ENCODE results near the gene PTPRM.

The PTPRM gene

DNA sequence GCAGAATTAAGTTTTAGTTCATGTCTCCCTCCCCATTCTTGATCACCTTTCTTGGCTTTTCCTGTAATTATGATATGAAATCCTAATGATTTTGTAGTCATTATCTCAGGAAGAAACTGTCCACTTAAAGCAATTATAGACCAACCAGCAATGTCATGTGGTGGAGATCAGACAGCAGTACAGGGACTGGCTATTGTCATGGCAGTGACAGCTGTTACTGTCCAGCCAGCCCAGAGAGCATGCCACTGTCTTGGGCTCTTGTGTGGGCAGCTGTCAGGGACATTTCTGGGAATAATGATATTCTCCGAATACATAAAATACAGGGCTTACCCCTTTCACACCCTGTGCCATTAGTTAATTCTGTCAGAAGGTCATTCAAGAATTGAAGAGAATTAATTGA, 686.8 kb downstream of the PTPRM start:
- DNase-seq (ENCODE audit: low read depth in 2 of 2): no peak
- no peak overlapping the region for H3K4me3 ChIP-seq (replicated peaks in 1 of 2; ENCODE audit: low read depth in 2 of 2, low read length in 2 of 2)
- TF ChIP-seq, protein P1, sequence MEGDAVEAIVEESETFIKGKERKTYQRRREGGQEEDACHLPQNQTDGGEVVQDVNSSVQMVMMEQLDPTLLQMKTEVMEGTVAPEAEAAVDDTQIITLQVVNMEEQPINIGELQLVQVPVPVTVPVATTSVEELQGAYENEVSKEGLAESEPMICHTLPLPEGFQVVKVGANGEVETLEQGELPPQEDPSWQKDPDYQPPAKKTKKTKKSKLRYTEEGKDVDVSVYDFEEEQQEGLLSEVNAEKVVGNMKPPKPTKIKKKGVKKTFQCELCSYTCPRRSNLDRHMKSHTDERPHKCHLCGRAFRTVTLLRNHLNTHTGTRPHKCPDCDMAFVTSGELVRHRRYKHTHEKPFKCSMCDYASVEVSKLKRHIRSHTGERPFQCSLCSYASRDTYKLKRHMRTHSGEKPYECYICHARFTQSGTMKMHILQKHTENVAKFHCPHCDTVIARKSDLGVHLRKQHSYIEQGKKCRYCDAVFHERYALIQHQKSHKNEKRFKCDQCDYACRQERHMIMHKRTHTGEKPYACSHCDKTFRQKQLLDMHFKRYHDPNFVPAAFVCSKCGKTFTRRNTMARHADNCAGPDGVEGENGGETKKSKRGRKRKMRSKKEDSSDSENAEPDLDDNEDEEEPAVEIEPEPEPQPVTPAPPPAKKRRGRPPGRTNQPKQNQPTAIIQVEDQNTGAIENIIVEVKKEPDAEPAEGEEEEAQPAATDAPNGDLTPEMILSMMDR (IDR thresholded peaks at IDR 0.05; ENCODE audit: low read depth, low read length): no peak

DNA sequence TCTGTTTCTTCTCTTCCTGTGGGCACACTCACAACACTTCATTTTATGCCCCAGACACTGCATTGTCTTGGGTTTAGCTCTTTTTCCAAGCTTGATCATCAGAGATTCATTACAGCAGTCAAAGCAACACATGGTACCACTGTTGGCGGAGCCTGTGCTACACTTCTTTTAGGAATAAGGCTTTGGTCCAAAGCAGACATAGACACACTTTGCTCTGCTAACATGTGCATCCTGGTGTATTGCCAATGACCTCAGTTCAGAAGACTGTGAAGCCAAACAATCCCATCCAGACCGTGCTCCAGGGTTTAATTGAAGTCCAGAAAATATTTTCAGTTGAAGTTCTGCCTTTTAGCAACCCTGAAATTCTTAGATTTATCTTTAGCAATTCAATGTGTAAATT, 687.5 kb downstream of the PTPRM start:
- DNase-seq (ENCODE audit: low read depth in 2 of 2): no peak
- H3K4me3 ChIP-seq (replicated peaks in 1 of 2; ENCODE audit: low read depth in 2 of 2, low read length in 2 of 2): no peak overlapping the region
- TF ChIP-seq, protein P1 (IDR thresholded peaks at IDR 0.05; ENCODE audit: low read depth, low read length): no peak

DNA sequence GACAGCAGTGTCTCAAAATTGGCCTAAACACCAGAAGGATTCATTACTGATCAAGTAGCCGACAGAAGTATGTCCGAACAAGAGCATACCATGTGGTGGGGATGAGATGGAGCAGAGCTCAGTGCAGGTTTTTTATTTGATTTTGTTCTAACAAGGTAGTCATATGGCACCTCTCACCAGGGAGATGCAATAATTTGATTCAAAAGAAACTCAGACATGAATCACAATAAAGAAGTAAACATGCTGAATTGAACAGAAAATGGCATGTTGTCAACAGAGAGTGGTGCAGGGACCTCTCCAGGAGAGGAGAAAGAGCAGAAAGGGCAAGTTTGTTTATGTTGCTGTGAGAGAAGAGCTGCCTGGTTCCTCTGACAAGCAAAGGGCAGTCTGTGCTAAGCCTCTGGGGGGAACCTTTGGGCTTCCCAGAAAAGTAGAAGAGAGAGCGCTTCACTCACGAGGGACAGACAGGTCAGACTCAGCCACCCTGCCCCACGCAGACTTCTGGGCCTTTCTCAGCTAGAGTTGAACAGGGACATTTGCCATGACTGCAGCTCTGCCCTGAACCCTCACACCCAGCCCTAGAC, 690.8 kb downstream of the PTPRM start:
- no peak for DNase-seq (ENCODE audit: low read depth in 2 of 2)
- TF ChIP-seq, protein P1 (IDR thresholded peaks at IDR 0.05; ENCODE audit: low read depth, low read length): no peak
- no peak overlapping the region for H3K4me3 ChIP-seq (replicated peaks in 1 of 2; ENCODE audit: low read depth in 2 of 2, low read length in 2 of 2)

DNA sequence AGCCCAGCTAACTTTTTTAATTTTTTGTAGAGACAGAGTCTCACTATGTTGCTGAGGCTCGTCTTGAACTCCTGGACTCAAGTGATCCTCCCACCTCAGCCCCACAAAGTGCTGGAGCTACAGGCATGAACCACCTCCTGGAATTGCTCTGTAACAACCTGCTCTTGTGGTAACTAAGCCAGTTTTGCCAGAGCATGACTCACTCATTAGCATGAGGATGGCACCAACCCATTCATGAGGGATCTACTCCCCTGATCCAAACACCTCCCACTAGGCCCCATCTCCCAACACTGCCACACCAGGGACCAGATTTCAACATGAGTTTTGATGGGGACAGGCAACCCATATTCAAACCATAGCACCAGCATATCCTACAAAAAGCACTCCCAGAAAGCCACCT, 693.2 kb downstream of the PTPRM start:
- H3K4me3 ChIP-seq (replicated peaks in 1 of 2; ENCODE audit: low read depth in 2 of 2, low read length in 2 of 2): no peak overlapping the region
- TF ChIP-seq, protein P1 (IDR thresholded peaks at IDR 0.05; ENCODE audit: low read depth, low read length): no peak
- DNase-seq (ENCODE audit: low read depth in 2 of 2): peak in 1 of 2 donors; percentile 3

DNA sequence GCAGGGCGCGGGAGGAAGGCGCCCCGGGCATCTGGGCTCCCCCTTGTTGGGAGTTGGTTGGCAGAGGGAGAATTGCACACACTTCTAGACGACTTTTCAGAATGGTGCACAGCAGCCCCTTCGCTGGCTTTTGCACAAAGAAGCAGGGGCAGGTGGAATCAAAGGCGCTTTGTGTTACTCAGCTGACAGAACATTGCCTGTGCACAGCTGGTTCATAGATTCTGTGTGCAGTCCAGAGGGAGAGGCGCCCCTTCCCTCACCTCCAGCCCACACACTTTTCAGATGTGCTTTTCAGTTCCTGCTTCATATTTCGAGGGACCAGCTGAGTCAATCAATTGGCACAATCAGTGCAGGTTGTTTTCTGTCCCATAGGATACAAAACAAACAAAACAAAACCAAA, 693.7 kb downstream of the PTPRM start:
- DNase-seq (ENCODE audit: low read depth in 2 of 2): no peak
- H3K4me3 ChIP-seq (replicated peaks in 1 of 2; ENCODE audit: low read depth in 2 of 2, low read length in 2 of 2): no peak overlapping the region
- TF ChIP-seq, protein P1 (IDR thresholded peaks at IDR 0.05; ENCODE audit: low read depth, low read length): no peak

DNA sequence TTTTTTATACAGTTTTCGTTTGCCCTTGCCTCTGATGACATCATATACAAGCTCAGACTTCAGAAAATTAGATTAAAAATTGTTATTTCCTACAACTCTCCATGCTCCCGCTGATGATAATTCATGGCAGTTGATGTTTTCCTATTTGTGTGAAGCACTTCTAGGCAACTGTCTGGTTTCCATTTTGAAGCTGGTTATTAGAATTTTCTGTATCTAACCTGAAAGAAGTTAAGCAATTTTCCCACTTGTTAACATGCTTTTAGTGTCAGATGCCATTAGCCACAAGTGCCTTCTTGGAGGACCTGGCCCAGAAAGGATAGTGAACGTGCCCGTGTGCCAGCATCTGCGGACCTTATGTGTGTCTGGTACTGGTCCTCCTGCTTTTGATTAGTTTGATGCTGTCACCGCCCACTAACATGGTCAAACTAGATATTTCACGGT, 694.6 kb downstream of the PTPRM start:
- DNase-seq (ENCODE audit: low read depth in 2 of 2): no peak
- TF ChIP-seq, protein P1 (IDR thresholded peaks at IDR 0.05; ENCODE audit: low read depth, low read length): no peak
- H3K4me3 ChIP-seq (replicated peaks in 1 of 2; ENCODE audit: low read depth in 2 of 2, low read length in 2 of 2): no peak overlapping the region

DNA sequence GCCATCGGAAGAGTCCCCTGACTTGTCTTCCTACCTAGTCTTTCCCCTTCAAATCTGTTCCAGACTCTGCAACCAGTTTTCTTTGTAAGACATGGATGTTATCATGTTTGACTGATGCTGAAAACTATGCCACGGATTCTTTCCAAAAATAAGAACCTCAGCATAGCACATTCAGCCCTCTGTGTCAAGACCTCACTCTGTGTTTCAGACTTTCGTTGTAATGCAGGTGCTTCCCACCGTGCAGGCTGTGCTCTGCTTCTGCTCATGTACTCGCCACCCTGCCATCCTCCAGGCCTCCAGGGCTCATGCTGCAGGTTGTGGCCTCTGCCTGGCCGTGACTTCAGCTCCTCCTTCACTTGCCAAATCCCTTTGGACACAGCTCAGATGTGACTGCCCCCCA, 695.1 kb downstream of the PTPRM start:
- TF ChIP-seq, protein P1 (IDR thresholded peaks at IDR 0.05; ENCODE audit: low read depth, low read length): no peak
- H3K4me3 ChIP-seq (replicated peaks in 1 of 2; ENCODE audit: low read depth in 2 of 2, low read length in 2 of 2): no peak overlapping the region
- no peak for DNase-seq (ENCODE audit: low read depth in 2 of 2)
